GM12874 (cell line): ENCODE results near the gene MOV10L1.

Source experiments
- TF ChIP-seq, protein P1 (sequence below): IDR thresholded peaks from 2 replicates; pipeline ENCODE4 v1.5.1; 2011; ENCODE audit warnings: low read depth, mild to moderate bottlenecking, control low read depth, low read length, moderate library complexity; ENCODE audit not compliant: insufficient read depth

MOV10L1 gene

DNA sequence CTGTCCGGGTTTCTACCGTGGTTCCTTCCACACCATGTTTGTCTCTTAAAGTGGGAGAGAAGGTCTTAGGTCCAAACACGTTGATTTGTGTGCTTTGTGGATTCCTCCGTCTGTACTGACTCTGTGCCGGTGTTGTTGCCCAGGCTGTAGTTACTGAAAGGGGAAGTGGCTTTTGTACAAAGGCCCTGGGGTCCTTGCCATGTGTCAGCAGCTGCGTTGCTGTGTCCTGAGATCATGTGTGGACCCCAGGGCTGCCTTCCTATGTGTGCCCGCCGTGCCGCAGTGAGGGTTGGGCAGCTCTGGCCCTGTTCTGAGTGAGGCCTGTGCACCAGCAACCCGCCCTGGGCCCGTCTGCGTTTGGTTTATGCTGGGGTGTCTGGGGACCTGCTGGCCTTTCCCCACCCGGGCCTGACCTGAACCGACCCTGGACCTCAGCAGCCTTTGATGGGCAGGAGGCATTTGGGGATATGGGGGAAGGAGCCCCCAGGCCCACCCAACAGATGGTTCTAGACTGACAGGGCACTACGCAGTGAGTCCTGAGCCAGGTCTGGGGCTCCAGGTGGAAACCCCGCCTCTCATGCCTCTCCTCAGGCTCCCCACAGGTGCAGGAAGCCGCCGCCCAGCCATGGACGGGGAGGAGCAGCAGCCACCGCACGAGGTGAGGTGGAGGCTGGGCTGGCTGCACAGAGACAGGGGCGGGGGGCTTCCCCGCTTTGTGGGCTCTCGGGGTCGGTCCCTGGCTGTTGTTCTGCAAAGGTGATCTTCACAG, 102.8 kb downstream of the MOV10L1 start:
- TF ChIP-seq, protein P1, sequence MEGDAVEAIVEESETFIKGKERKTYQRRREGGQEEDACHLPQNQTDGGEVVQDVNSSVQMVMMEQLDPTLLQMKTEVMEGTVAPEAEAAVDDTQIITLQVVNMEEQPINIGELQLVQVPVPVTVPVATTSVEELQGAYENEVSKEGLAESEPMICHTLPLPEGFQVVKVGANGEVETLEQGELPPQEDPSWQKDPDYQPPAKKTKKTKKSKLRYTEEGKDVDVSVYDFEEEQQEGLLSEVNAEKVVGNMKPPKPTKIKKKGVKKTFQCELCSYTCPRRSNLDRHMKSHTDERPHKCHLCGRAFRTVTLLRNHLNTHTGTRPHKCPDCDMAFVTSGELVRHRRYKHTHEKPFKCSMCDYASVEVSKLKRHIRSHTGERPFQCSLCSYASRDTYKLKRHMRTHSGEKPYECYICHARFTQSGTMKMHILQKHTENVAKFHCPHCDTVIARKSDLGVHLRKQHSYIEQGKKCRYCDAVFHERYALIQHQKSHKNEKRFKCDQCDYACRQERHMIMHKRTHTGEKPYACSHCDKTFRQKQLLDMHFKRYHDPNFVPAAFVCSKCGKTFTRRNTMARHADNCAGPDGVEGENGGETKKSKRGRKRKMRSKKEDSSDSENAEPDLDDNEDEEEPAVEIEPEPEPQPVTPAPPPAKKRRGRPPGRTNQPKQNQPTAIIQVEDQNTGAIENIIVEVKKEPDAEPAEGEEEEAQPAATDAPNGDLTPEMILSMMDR, result no peak

DNA sequence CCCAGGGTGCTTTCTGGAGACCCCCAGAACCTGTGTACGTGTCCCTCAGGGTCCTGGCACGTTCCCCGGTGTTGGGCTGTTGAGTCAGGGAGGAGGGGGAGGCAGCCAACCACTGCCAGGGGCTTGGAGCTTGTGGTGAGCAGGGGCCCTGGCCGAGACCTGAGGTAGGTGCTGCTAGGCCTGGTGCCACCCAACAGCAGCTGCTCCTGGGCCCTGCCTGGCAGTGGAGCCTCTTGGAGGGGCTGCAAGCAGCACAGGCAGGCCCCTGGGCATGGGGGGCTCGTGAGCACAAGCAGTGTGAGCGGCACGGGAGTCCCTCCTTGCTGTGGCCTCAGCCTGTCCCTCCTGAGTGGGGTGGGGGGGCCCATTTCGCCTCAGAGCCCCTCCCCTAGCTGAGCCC, 103.8 kb downstream of the MOV10L1 start:
- TF ChIP-seq, protein P1, result no peak

DNA sequence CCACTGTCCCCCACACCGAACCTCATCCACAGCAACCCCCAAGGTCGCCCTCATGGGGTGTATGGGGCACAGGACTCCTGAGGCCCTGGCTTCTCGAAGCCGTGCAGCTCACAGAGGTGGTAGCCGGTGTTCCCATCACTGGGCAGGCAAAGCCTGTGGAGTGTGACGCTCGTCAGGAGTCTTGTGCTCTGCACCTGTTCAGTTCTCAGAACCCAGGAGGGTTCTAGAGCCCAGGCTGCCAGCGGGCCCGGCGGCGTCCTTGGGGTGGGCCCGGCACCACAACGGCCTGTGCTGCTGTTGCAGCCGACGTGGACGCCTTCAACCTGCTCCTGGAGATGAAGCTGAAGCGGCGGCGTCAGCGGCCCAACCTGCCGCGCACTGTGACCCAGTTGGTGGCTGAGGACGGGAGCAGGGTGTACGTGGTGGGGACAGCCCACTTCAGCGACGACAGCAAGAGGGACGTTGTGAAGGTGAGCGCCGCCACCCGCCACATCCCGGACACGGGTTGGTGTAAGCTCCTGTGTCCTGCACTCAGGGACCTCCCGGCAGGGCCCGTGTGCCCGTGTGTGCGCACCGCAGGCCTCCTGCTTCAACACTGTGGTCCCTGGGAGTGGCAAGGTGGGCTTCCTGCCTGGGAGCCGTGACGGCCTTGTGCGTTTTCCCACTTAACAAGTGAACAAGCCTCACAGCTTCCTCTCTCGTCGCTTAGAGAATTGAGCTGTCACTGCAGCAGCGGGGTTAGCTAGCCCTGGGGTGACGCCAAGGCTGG, 104.4 kb downstream of the MOV10L1 start:
- TF ChIP-seq, protein P1, result no peak

DNA sequence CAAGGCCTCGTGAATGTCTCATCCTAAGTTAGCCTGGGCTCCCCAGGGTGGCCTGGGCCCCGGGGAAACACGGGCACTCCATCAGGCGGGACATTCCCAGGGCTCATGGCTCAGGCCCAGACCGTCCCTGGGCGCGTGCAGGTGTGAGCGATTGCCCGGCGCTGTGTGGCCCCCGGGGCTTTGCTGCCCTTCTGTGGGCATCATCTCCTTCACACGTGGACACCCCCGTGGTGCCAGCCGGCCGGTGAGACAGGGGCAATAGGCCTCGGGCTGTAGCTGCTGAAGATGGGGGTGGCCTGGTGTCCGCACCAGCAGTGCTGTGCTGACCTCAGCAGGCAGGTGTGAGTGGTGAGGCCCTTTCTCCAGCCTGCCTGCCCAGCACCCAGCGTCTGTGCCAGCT, 106.5 kb downstream of the MOV10L1 start:
- TF ChIP-seq, protein P1, result no peak

DNA sequence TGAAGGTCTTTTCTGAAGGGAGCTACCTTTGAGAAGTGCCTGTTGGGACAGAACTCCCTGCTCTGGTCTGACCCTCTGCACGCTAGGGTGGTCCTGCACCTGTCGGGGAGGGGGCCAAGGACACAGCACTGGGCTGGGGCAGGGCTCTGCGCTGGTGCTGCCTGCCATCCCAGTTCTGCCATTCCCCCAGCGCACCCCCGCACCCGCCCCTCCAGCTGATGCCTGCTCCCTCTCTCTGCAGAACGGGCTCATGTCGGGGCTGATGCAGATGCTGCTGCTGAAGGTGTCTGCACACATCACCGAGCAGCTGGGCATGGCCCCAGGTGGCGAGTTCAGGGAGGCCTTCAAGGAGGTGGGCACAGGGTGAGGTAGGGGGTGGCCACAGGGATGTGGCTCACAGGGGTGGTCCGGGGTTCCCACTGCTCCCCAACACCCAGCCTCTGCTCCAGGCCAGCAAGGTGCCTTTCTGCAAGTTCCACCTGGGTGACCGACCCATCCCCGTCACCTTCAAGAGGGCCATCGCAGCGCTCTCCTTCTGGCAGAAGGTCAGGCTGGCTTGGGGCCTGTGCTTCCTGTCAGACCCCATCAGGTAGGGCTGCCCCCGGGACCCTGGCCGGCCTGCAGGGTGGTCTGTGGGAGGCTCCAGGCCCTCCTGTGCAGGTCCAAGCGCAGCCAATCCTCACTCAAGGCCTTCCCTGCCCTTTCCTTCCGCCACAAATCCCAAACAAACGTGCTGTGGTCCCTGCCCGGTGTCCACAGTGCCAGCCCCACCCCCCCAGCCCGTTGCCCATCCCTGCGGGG, 107.4 kb downstream of the MOV10L1 start:
- TF ChIP-seq, protein P1, result no peak

DNA sequence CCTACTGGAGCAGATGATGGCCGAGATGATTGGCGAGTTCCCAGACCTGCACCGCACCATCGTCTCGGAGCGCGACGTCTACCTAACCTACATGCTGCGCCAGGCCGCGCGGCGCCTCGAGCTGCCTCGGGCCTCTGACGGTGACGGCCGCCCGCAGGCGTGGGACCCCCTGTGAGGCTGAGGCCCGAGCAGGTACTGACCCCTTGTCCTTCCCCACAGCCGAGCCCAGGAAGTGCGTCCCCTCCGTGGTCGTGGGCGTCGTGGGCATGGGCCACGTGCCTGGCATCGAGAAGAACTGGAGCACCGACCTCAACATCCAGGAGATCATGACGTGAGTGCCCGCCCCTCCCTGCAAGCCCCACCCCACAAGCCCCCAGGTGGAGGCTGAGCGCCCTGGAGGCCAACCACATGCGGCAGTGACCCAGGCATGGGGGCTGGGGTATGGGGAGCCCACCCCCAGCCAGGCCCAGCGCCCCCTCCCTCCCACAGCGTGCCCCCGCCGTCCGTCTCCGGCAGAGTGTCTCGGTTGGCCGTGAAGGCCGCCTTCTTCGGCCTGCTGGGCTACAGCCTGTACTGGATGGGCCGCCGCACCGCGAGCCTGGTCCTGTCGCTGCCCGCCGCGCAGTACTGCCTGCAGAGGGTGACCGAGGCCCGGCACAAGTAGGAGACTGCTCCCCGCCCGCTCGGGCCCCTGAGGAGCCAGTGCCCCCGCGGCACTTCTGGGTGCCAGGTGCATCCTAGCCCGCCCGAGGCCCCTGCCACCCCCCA, 108.2 kb downstream of the MOV10L1 start:
- TF ChIP-seq, protein P1, result no peak
